Hypothalamus (tissue), 51 donors: Measurements from ENCODE around the gene GMDS.

Source experiments
- DNase-seq, 51 donors: peaks; one replicate each; lab custom pipeline; 2025; lab: John Stamatoyannopoulos, UW

GMDS gene

DNA sequence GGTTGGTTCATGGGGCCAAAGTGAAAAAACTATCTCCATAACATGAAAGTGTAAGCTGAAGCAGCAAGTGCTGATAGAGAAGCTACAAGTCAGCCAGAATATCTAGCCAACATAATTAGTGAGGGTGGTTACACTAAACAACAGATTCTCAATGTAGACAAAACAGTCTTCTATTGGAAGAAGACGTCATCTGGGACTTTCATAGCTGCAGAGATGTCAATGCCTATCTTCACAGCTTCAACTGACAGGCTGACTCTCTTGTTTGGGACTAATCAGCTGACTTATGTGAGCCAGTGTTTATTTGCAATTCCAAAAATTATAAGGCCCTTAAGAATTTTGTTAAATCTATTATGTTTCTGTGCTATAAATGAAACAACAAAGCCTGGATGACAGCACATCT lies 63.2 kb downstream of the GMDS start:
- DNase-seq, result no peak

DNA sequence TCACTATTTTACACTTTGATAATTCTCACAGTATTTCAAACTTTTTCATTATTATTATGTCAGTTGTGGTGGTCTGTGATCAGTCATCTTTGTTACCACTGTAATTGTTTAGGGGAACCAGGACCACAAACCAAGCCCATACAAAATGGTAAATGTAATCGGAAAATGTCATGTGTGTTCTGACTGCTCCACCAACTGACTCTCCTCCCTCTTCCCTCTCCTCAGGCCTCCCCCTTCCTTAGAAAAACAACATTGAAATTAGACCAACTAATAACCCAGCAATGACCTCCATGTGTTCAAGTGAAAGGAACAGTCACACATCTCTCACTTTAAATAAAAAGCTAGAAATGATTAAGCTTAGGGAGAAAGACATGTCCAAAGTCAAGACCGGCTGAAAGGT lies 63.8 kb downstream of the GMDS start:
- DNase-seq, result no peak

DNA sequence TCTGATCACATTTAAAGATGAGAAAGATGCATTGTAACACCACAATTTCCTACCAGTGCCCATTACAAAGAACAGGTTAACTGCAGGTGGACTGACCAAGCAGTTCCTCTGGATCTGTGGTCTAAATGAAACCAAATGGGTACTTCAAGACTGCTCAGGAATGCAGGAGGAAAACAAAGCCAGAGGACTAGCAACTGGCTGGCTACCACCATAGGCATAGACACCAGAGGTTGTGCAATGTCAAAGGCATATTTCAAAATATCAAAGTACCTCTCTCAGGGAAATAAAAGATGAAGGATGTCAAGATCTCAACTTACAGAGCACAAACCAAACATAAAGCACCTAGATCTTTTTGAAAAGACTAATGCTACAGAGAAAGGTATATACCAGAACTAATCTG lies 65.5 kb downstream of the GMDS start:
- DNase-seq, result no peak

DNA sequence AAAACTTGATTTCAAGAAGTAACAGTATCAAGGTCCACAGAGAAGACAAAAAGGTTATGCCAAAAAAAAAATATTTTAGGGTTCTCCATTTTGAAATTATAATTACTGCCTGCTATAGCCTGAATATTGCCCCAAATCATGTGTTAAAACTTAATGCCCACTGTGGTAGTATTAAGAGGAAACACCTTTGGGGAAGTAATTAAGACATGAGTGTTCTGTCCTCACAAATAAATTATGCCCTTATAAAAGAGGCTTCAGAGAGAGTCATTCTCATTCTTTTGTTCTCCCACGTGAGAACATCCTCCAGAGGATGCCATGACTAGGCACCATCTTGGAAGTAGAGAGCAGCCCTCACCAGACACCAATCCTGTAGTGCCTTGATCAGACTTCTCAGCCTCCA lies 66.2 kb downstream of the GMDS start:
- no peak for DNase-seq

DNA sequence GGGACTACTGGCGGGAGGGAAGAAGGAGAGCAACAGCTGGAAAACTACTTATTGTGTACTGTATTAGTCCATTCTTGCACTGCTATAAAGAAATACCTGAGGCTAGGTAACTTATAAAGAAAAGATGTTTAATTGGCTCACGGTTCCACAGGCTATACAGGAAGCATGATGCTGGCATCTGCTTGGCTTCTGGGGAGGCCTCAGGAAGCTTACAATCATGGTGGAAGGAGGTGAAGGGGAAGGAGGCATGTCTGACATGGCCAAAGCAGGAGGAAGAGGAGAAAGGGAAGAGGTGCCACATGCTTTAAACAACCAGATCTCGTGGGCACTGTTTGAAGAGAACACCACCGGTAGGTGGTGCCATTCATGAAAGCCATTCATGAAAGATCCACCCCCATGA lies 67.3 kb downstream of the GMDS start:
- DNase-seq, result no peak

DNA sequence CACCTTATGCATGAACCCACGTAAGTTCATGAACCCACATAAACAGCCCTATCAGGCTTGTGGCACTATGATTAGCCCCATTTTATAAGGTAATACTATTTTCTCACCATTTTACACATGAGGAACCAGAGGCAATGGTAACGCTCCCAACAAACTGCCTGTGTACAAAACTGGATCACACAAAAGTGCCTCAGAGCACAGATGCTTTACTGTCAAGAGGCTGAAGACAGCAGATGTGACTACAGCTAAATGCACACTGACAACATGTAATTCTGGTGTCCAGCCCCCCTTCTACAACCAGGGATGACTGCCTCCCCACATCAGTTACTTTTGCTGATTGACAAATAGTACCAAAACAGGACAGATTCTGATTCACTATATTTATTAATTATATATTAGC lies 69.6 kb downstream of the GMDS start:
- no peak for DNase-seq

DNA sequence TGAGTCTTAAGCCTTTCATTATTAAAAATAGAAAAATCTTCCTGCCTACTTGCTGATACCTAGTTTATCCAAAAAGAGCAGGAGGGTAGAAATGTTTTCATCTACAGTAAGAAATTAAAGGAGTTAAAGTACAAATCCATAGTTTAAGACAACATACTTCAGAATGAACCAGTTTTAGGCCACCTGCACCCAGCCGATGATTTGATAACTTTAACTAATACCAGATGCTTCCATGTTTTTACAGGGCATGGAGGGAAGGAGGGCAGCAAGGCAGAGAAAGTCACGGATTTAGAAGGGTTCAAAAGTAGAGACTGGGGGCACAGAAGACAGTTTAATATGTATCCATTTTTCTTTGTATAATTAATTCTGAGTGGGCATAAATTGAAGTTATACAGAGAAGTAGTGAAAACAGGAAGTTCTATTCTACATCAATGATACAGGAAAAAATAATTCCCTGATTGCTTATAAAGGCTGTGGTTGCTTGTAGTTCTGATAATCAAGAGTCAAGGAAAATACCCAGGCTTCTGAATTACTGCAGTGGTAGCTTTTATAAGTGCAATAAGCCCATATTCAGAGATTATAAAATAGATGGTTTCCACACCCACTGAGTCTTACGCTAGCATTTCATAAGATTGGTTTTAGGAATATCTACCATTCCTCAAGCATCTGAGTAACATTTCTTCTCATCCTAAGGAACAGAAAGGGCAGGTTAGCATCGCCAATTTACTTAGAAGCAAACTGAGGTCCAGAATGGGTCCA lies 72.0 kb downstream of the GMDS start:
- no peak for DNase-seq

DNA sequence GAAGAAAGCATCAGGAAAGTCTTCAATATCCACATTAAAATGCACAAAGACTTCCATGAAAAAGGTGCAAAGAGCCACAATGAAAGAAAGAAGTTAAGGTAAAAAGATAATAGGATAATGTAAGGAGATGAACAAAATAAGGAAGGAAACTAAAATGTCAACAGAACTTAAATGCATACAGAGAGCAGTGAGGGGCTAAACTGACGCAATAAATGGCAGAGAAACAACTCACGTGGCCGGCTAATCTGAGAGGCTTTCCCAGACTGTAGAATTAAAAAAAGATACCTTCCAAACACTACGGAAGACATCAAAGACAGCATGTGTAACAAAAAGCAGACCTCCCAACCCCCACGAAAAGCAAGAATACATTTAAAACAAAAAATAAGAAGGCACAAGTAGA lies 73.7 kb downstream of the GMDS start:
- DNase-seq, result no peak

DNA sequence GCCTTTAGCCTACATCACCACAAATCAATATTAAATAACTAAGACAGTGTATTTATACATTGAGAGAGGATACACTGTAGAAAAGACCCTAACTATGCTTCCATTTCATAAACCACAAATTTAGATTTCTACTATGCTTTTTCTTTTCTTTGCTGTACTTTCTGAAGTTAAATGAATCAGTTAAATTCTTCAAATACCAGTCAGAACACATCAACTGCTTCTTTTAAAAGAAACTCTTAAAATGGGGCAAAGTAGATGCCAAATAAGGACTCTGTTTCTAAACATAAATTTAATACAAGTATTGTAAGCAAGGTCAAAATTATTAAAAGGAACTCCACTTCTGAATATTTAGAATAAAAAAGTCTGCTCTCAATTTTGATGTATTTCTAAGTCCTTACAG lies 76.9 kb downstream of the GMDS start:
- DNase-seq, result no peak

DNA sequence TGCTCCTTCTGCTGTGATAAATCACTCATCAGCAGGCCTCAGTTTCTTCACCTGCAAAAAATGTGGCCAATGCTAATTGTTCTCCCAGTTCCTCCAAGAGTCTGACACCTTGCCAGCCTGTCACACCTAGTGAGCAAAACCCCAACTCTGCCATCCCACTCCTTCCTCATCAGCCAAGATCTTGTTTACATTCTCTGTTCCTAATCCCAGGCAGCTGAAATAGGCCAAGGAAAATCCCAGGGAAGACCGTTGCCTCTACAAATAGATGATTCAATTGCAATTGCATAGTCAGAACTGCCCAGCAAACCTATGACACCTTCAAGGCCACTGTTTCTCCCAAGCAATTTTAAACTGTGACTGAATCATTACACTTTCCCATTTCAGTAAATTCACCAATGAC lies 78.7 kb downstream of the GMDS start:
- no peak for DNase-seq

DNA sequence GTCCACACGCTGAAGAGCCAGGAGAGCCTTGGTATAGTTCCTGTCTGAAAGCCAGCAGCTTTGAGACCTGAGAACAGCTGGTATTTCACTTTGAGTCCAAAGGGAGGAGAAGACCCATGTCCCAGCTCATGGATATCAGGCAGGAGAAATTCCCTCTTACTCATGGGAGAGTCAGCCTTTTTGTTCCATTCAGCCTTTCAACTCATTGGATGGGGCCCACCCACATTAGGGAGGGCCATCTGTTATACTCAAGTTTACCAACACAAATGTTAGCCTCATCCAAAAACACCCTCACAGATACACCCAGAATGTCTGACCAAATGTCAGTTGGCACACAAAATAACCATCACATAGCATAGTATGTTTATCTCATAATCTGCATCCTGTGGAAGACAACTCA lies 80.1 kb downstream of the GMDS start:
- peak in 1 of 51 donors; percentile 4 for DNase-seq

DNA sequence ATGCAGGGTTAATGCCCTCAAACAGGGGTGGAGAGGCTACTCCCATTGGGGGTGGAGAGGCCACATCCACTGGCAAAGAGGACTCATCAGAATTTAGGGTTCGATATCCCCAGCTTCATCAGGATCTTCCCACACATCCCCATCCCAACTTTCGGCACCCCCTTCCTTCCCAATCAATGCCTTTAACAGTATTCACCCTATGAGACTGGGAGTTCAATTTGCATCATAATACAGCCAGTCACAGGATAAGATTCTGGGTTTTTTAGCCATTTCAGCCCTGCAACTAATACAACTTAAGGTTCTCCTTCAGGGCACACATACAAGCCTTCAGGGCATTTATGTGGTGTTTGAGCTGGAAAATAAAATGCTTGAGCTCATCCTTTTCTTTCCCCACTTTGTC lies 80.9 kb downstream of the GMDS start:
- no peak for DNase-seq

DNA sequence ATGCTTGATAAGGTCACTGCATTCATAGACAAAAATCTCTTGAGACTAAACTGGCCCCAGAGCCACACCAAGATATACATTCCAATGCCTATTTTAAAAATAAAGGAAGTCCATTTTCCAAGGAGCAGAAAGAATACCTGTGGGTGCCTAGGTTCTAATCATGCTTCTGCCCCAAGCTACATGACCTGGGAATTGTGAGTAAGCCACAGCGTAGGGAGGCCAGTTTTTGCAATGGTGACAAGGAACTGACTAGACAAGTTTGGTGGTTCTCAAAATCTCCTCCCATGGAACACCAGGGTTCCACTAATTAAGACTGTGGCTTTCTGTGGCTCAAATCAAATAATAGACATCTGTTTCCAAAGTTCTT lies 83.3 kb downstream of the GMDS start:
- DNase-seq, result no peak

DNA sequence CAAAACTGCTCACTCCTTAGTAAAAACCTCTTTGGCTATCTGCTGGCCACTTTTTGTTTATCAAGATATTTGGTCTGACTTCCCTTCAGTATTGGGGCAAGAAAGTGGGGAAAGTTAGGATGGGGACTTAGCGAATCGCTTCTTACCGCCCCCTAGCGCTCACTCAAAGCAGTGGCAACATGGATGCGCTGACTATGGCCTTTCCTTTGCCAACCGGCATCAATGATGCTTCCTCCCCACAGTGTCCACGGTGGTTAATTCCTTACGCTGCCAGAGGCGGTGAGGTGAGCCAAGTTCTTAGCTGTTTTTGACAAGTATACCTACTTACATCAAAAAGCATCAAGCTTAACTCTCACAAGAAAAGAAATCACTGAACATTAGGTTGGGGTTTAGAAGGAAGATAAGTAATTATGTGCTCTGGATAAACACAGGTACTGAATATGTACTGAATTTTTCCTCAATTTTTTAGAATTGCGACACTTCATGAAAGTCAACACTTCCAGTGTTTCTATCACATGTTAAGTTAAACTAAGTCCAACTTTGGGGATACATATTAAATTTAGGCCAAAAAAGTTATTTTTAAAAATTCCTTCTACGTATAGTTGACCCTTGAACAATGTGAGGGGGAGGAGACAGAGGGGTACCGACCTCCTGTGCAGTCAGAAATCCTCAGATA lies 86.7 kb downstream of the GMDS start:
- DNase-seq, result no peak

DNA sequence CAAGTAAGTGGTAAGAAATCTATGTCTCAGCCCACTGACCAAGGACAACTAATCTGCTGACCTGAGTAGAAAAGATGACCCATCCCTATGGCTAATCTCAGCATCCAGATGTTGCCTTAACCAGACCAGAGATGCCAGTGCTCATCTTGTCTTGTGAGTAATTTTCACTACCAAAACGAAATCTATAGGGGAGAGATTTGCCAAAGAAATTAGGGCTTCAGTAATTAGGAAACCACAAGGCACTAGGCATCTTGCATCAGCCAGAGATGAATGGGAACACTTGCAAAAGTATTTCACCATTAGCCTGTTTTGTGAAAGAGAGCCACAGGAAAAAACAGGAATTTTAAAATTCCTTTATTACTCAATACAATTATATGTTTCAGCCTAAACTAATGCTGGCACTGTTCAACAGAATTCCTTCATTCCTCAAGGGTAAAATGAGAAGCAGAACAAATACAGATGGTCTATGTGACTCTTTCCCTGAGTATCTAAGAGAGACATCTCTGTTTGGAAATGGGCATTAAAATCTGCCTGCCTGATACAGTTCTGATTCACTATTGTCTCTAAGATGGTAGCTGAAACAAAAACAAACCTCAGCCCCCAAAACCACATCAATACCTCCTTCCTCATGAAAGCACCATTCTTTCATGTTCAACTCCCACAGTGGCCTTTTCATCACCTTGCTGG lies 87.8 kb downstream of the GMDS start:
- DNase-seq, result no peak

DNA sequence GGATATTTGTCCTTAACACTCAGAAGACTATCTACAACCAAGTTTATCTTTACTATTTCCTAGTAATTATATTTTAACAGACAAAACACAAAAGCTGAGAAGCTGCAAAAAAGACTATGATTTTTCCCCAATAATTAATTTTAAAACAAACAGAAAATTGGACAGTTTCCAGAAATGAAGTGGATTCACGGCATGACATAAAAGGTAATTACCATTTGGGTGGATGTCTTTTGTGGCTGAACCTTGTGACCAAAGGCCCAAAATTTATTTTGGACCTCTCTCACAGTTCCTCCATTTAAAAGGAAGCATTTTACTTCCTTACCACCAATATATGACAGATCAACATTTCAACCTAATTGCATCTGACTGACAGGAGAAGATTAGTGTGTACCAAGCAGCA lies 90.2 kb downstream of the GMDS start:
- DNase-seq, result no peak

DNA sequence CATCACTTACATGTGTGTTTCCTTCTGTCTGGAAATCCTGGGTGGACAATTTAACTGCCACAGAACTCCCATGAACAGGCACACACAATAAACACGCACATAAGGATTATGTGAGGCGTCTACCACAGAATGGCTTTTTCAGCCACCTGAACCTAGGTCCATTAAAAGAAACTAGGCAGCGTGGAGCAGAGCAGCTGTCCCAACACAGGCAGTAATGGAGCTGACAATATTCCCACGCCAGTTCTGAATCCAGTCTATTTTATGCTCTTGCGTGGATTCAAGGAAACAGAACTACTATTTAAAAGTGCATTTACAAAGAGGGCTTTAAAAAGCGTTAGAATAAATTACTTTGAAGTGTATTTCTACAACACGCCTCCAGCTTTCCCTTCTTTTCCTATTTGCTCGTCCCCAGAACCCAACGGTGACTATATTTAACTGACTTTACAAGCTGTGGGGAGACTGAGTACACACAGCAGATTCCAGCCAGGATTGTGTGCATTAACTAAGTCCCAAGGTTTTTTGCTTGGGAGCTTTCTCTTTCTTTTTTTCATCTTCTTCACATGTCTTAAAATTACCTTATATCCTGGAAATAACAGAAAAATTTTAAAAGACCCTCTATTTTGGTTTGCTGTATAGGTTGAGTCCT lies 95.9 kb downstream of the GMDS start:
- no peak for DNase-seq

DNA sequence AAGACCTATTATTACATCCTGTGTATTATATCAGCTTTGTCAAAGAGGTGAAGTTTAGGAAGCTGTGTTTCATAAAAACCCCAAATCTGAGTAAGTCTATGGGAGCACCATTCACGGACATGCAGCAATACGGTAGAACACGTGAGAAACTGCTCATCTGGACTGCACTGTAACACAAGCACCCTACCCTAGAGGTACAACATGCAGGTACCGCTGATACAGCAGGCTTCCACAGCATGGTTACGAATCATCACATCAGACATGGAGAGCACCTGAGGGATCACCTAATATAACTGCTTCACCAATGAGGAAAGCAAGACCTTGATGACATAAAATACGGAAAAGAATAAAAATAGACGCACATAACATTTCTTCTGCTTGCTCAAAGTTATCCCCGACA lies 96.7 kb downstream of the GMDS start:
- DNase-seq, result no peak

DNA sequence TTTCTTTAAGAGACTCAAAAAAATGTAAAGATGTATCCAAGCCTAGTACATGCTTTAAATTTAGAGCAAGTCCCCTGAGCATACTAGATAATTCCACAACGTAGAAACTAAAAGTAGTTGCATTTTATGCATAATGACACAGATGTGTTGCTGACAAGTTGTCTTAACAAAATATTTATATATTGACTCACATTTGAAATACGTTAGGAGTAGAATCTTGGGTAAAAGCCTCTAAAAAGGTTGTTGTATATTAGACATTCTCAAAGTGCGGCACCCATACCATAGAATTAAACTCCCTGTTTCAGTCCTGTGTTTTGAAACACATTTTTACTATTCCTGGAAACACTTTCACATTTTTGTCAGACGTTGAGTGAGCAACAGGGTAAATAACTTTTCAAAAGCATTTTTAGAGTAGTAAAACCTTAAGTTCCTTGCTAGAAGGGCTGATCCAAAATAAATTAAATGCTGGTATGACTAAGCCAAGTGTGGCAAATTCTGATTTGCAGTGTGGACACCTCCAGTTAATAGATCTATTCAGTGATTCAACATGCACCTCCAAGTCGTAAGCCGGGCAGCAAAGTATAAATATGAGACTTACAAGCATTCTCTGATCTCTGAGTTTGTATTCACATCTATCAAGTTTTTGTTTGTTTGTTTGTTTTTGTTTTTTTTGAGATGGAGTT lies 97.5 kb downstream of the GMDS start:
- DNase-seq, result no peak

DNA sequence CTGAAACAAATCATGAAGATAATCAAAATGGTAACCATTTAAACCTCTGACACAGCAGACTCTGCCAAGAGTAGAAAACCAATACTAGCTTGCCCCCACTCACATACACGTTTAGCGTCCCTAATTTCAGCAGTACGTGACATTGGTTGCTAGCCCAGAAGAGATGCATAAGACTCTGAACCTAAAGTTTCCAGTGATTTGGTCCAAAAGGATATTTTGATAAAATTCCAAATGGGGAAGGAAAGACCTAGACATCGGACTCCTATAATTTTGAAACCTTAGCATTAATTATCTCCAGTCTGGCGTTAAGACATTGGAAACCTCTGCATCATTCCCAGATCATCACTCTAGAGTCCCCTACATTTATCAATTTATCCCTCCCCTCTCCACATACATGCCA lies 98.1 kb downstream of the GMDS start:
- no peak for DNase-seq

DNA sequence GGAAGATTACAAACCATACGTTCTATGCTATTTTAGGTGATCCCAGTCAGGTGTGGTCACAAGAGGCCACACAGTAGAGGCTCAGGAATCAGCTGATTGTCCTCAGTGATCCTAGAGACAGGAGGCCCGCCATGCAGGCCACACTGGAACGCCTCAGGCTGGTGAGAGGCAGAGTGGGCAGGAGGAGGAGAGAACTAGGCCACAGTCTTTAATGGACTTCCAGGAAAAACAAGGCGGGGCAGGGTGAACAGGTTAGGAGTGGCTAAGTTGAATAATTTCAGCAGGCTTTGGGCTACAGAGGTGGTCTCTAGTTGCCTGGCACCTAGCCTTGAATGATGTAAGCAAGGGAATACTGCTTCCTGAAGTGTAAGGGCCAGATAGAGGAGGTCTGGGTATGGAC lies 101.2 kb downstream of the GMDS start:
- DNase-seq, result no peak
